Measurements from ENCODE around the gene IDUA.

IDUA gene

DNA sequence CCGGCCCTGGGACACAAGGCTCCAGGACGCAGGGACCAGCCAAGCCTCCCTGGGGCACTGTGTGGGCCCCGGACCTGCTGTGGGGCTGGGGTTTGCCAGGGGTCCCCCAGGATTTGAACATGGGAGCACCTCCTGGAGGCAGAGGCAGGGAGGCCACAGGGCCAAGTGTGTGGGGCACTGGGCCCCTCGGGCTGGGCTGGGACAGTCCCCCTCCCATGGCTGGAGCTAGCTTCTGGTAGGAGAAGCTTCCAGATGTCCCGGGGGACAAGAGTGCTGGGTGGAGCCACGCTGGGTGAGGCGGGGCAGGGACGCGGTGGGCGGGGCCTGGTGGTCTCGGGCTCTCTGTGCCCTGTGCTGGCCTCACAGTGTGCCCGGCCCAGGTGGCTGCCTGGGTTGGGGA, 43.2 kb downstream of the IDUA start:
- H2AFZ ChIP-seq (ENCODE audit: low read length), result no peak overlapping the region

DNA sequence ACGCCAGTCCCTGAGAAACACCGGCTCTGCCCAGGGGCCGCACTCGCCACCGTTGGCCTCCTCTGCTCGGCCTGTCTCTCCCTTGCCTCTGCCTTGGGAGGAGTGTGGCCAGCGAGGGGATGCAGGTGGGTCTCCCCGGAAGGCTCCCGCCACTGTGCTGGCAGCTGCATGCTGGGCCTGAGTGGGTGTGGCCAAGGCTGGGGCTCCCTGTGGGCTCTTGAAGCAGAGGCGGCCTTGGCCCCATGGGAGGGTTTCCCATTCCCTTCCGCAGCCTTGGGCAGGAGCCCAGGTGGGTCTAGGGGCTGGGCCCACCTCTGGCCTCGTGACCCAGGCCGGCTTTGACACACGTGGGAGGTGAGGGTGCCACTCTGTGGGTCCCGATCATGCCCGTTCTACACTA, 43.7 kb downstream of the IDUA start:
- DNase-seq, result no peak
- H4K20me1 ChIP-seq (ENCODE audit: insufficient read depth, low read length), result no peaks in the 10 kb centered on the region
- H3K27ac ChIP-seq (ENCODE audit: low read length), result no peak overlapping the region
- H3K4me1 ChIP-seq (ENCODE audit: low read length), result no peaks in the 10 kb centered on the region
- H3K9me3 ChIP-seq (replicated peaks; ENCODE audit: insufficient read depth, low read length), result no peaks in the 10 kb centered on the region
- no peaks in the 10 kb centered on the region for H3K27me3 ChIP-seq (replicated peaks; ENCODE audit: insufficient read depth, low read length)
- no peaks in the 10 kb centered on the region for H3K9me2 ChIP-seq (replicated peaks; ENCODE audit: insufficient read depth, low read length)
- H3K36me3 ChIP-seq (replicated peaks; ENCODE audit: insufficient read depth, low read length), result no peaks in the 10 kb centered on the region
- H3K4me2 ChIP-seq (ENCODE audit: low read depth, low read length), result no peak overlapping the region
- H3K4me3 ChIP-seq (ENCODE audit: low read length), result no peak overlapping the region
- no peak overlapping the region for H2AFZ ChIP-seq (ENCODE audit: low read length)
- no peaks in the 10 kb centered on the region for H3F3A ChIP-seq (ENCODE audit: insufficient read depth, low read length)
- no peak overlapping the region for H3K9ac ChIP-seq (ENCODE audit: low read length)
- TF ChIP-seq, protein P1, sequence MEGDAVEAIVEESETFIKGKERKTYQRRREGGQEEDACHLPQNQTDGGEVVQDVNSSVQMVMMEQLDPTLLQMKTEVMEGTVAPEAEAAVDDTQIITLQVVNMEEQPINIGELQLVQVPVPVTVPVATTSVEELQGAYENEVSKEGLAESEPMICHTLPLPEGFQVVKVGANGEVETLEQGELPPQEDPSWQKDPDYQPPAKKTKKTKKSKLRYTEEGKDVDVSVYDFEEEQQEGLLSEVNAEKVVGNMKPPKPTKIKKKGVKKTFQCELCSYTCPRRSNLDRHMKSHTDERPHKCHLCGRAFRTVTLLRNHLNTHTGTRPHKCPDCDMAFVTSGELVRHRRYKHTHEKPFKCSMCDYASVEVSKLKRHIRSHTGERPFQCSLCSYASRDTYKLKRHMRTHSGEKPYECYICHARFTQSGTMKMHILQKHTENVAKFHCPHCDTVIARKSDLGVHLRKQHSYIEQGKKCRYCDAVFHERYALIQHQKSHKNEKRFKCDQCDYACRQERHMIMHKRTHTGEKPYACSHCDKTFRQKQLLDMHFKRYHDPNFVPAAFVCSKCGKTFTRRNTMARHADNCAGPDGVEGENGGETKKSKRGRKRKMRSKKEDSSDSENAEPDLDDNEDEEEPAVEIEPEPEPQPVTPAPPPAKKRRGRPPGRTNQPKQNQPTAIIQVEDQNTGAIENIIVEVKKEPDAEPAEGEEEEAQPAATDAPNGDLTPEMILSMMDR (IDR thresholded peaks at IDR 0.05; ENCODE audit: low read length), result no peak
- TF ChIP-seq EZH2phosphoT487 (IDR thresholded peaks at IDR 0.05; ENCODE audit: low read length), result no peak
- no peak for TF ChIP-seq EZH2 (optimal IDR thresholded peaks at IDR 0.05; ENCODE audit: low read depth, low read length)
- no peaks in the 10 kb centered on the region for H3K79me2 ChIP-seq (ENCODE audit: low read length)

More for the DNA sequence above, 43.2 kb downstream of the IDUA start:
- Histone ChIP-seq H4K20me1 (ENCODE audit: insufficient read depth, low read length) (no peaks in the 10 kb centered on the region), H3K9me2 (replicated peaks; ENCODE audit: insufficient read depth, low read length) (no peaks in the 10 kb centered on the region), H3K27ac (ENCODE audit: low read length) (no peak overlapping the region), H3K4me2 (ENCODE audit: low read depth, low read length) (no peak overlapping the region), H3K4me1 (ENCODE audit: low read length) (no peaks in the 10 kb centered on the region), H3K9ac (ENCODE audit: low read length) (no peak overlapping the region), H3F3A (ENCODE audit: insufficient read depth, low read length) (no peaks in the 10 kb centered on the region), H3K9me3 (replicated peaks; ENCODE audit: insufficient read depth, low read length) (no peaks in the 10 kb centered on the region), H3K36me3 (replicated peaks; ENCODE audit: insufficient read depth, low read length) (no peaks in the 10 kb centered on the region), H3K79me2 (ENCODE audit: low read length) (no peaks in the 10 kb centered on the region), H3K4me3 (ENCODE audit: low read length) (no peak overlapping the region), H3K27me3 (replicated peaks; ENCODE audit: insufficient read depth, low read length) (no peaks in the 10 kb centered on the region)
- TF ChIP-seq EZH2 (optimal IDR thresholded peaks at IDR 0.05; ENCODE audit: low read depth, low read length) (no peak), EZH2phosphoT487 (IDR thresholded peaks at IDR 0.05; ENCODE audit: low read length) (no peak)
- TF ChIP-seq, protein P1 (IDR thresholded peaks at IDR 0.05; ENCODE audit: low read length), result no peak
- DNase-seq, result no peak

DNA sequence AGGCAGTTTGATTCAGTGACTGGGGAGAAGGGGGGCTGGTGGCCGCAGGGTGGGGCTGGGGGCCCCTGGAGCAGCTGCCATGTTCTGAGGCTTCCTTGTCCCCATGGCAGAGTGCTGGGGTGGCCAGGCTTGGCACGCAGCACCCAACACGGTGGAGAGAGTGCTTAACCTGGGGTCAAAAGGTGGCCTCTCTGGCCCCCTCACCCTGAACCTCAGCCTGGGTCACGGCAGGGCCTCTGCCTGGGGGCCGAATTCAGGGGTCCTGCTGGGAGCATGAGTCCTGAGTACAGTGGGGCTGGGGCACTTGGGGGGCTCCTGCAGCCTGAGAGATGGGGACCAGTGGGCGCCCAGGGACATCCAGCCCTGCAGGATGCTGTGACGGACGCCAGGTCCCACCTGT, 44.5 kb downstream of the IDUA start:
- Histone ChIP-seq H3K36me3 (replicated peaks; ENCODE audit: insufficient read depth, low read length) (no peaks in the 10 kb centered on the region), H3K27me3 (replicated peaks; ENCODE audit: insufficient read depth, low read length) (no peaks in the 10 kb centered on the region)

More for the DNA sequence above, 44.5 kb downstream of the IDUA start:
- Histone ChIP-seq H3K4me3 (ENCODE audit: low read length) (no peak overlapping the region), H3K79me2 (ENCODE audit: low read length) (no peaks in the 10 kb centered on the region), H3K27ac (ENCODE audit: low read length) (no peak overlapping the region), H4K20me1 (ENCODE audit: insufficient read depth, low read length) (no peaks in the 10 kb centered on the region), H3K9me2 (replicated peaks; ENCODE audit: insufficient read depth, low read length) (no peaks in the 10 kb centered on the region), H3K9me3 (replicated peaks; ENCODE audit: insufficient read depth, low read length) (no peaks in the 10 kb centered on the region), H3K4me1 (ENCODE audit: low read length) (no peaks in the 10 kb centered on the region), H3K4me2 (ENCODE audit: low read depth, low read length) (no peak overlapping the region), H3K9ac (ENCODE audit: low read length) (no peak overlapping the region), H2AFZ (ENCODE audit: low read length) (no peak overlapping the region), H3F3A (ENCODE audit: insufficient read depth, low read length) (no peaks in the 10 kb centered on the region)
- DNase-seq, result no peak
- TF ChIP-seq, protein P1 (IDR thresholded peaks at IDR 0.05; ENCODE audit: low read length), result no peak
- TF ChIP-seq EZH2 (optimal IDR thresholded peaks at IDR 0.05; ENCODE audit: low read depth, low read length) (no peak), EZH2phosphoT487 (IDR thresholded peaks at IDR 0.05; ENCODE audit: low read length) (no peak)
